ENCODE data around the gene PRSS27. TPM values are rescaled to one million over a fixed set of nuclear protein-coding genes. Genes with fewer than 3 reads are reported as not detected.

Gene PRSS27
- total and polyA plus RNA-seq, 2 of the 8 experiments (the other 6 are each of a cell fraction or from before 2014, with no cell fraction given): 1.3 to 7.5 TPM

GRCh38 chr16:2687531-2688308 lies 32.3 kb downstream of the PRSS27 start:
- H2BK12ac ChIP-seq (ENCODE audit: low read depth, low read length): no peak overlapping the region

More at GRCh38 chr16:2687531-2688308, 32.3 kb downstream of the PRSS27 start:
- peaks cover 0 to 3% (median 0%) of the 10 kb centered on the region in 4 experiments; a peak in 2 of 7 replicates for H3K4me1 ChIP-seq (replicated peaks in 1 of 4; ENCODE audit: control insufficient read depth in 3 of 4, insufficient read depth in 4 of 4, low read length in 3 of 4)
- H3K4me2 ChIP-seq (ENCODE audit: insufficient read depth in 1 of 2, low read depth in 2 of 2, low read length in 2 of 2): no peak overlapping the region
- H2AK5ac ChIP-seq (ENCODE audit: low read depth, low read length): no peak overlapping the region
- no peak for FAIRE-seq
- no peak overlapping the region for H4K8ac ChIP-seq (ENCODE audit: extremely low read depth, insufficient read depth, low read length)
- H3K4ac ChIP-seq (replicated peaks; ENCODE audit: insufficient read length, low read depth, low read length): no peak overlapping the region
- H3K9me3 ChIP-seq (ENCODE audit: insufficient read depth in 2 of 2, low read depth in 1 of 2, low read length in 1 of 2): no peaks in the 10 kb centered on the region
- H3K4me3 ChIP-seq (ENCODE audit: extremely low read depth in 1 of 4, insufficient read depth in 2 of 4, low read depth in 3 of 4, low read length in 4 of 4): no peak overlapping the region
- H3K23me2 ChIP-seq (ENCODE audit: low read depth, low read length): peaks cover 2% of the 10 kb centered on the region; the same call in 1 of the 2 replicates
- POLR2A ChIA-PET (ENCODE audit: partially characterized antibody): interaction anchor here (1.0 kb wide), 1 partner anchor 91 kb away, joined by 3 read pairs; no protein-coding TSS in a partner anchor
- H3K56ac ChIP-seq (replicated peaks; ENCODE audit: insufficient read length, low read depth, low read length): no peak overlapping the region
- H3K14ac ChIP-seq (ENCODE audit: insufficient read length): no peak overlapping the region
- no peak for TF ChIP-seq SAP30 (IDR thresholded peaks at IDR 0.05; ENCODE audit: insufficient read depth, insufficient replicate concordance, low read length)
- no peak for TF ChIP-seq JUN (IDR thresholded peaks at IDR 0.05; ENCODE audit: low read depth, low read length)
- TF ChIP-seq SRF (IDR thresholded peaks at IDR 0.05; ENCODE audit: low read depth, low read length): no peak
- no peak for TF ChIP-seq MAFK (IDR thresholded peaks at IDR 0.05; ENCODE audit: low read depth, low read length)
- TF ChIP-seq TAF7 (optimal IDR thresholded peaks at IDR 0.05; ENCODE audit: borderline replicate concordance, low read depth, low read length): no peak
- no peak overlapping the region for H3K18ac ChIP-seq (ENCODE audit: extremely low read depth, low read length)
- no peak overlapping the region; a peak in 1 of 7 replicates for H3K9ac ChIP-seq (replicated peaks in 1 of 4; ENCODE audit: extremely low read depth in 1 of 4, low read depth in 3 of 4, low read length in 3 of 4)
- peaks cover 3 to 13% of the 10 kb centered on the region in 2 experiments for H4K20me1 ChIP-seq (replicated peaks in 1 of 2; ENCODE audit: control insufficient read depth in 1 of 2, insufficient read depth in 2 of 2, low read length in 2 of 2)
- H3K27me3 ChIP-seq (replicated peaks in 1 of 4; ENCODE audit: control insufficient read depth in 3 of 4, extremely low read depth in 1 of 4, insufficient read depth in 3 of 4, low read length in 3 of 4): no peaks in the 10 kb centered on the region
- no peak overlapping the region for H2BK20ac ChIP-seq (ENCODE audit: low read length)
- H3K79me2 ChIP-seq (ENCODE audit: control insufficient read depth in 1 of 2, insufficient read depth in 2 of 2, low read length in 2 of 2): peaks cover 0 to 49% of the 10 kb centered on the region in 2 experiments; a peak in 3 of 4 replicates
- H2BK15ac ChIP-seq (ENCODE audit: low read length): no peak overlapping the region
- no peak overlapping the region for H2AFZ ChIP-seq (ENCODE audit: low read length)
- peaks cover 21% of the 10 kb centered on the region for H3K79me1 ChIP-seq (ENCODE audit: low read depth, low read length)
- no peak for DNase-seq (ENCODE audit: low read depth in 1 of 2, low spot score in 2 of 2)
- no peak overlapping the region for H4K91ac ChIP-seq (replicated peaks; ENCODE audit: insufficient read length, low read length)
- H3K23ac ChIP-seq (ENCODE audit: insufficient read length): no peak overlapping the region
- no peak overlapping the region for H2BK5ac ChIP-seq (ENCODE audit: low read depth, low read length)
- H3K27ac ChIP-seq (ENCODE audit: low read depth, low read length): no peak overlapping the region
- H2BK120ac ChIP-seq (replicated peaks; ENCODE audit: low read depth, low read length): no peak overlapping the region
- 91% methylated on average over 19 of the region's 19 CpGs; no CpG with 5 or more reads in 1 of the 2 experiments for WGBS, 2 experiments (ENCODE audit: extremely low coverage in 1 of 2, insufficient coverage in 1 of 2, insufficient read length in 1 of 2, insufficient replicate concordance in 2 of 2, low coverage in 1 of 2, low lambda C conversion rate in 2 of 2, missing lambda C conversion rate in 1 of 2)
- peaks cover 0 to 2% (median 0%) of the 10 kb centered on the region in 4 experiments; a peak in 2 of 8 replicates for H3K36me3 ChIP-seq (ENCODE audit: control insufficient read depth in 2 of 4, insufficient read depth in 4 of 4, low read length in 3 of 4)
- CTCF ChIA-PET (ENCODE audit: partially characterized antibody): no interaction called here
- no peak overlapping the region for H4K5ac ChIP-seq (ENCODE audit: insufficient read length, low read depth, low read length)
